Colonic mucosa (tissue), 4 donors: ENCODE data around the gene ENTPD8. TPM values are rescaled to one million over a fixed set of nuclear protein-coding genes. Genes with fewer than 3 reads are reported as not detected.

ENCODE experiments used
- DNase-seq: peaks from one replicate; pipeline ENCODE4 v3.0.0-alpha.2; 2020
- H3K27ac ChIP-seq: fragments of 200-600 bp; one replicate; pipeline ENCODE4 v1.8.0; 2021
- H3K27me3 ChIP-seq: fragments of 200-600 bp; one replicate; pipeline ENCODE4 v1.8.0; 2021
- H3K36me3 ChIP-seq: fragments of 200-600 bp; one replicate; pipeline ENCODE4 v1.8.0; 2021
- H3K4me1 ChIP-seq: fragments of 200-600 bp; one replicate; pipeline ENCODE4 v1.8.0; 2021; ENCODE audit warnings: mild to moderate bottlenecking
- H3K4me3 ChIP-seq: fragments of 200-600 bp; one replicate; pipeline ENCODE4 v1.8.0; 2021
- H3K9ac ChIP-seq, 2 donors: one replicate each; pipeline ENCODE4 v1.7.0; 2013; ENCODE audit warnings: control low read depth in 2 of 2, low read depth in 2 of 2, low read length in 2 of 2
- H3K9me3 ChIP-seq: fragments of 200-600 bp; one replicate; pipeline ENCODE4 v1.8.0; 2021
- CTCF ChIP-seq: fragments of 200-600 bp; IDR thresholded peaks from one replicate; pipeline ENCODE4 v1.8.0; 2022; ENCODE audit warnings: antibody characterized with exemption, mild to moderate bottlenecking
- intact Hi-C: fragments of 100-400 bp; cut with DNase I; formaldehyde crosslinking; loops from one replicate; pipeline ENCODE4 v1.14.1; 2022
- total RNA-seq, 2 donors: library from RNA; stranded (reverse); fragmentation: NEBNext Ultra II Directional in 1 of 2; extraction: Animal tissue kit (Norgen Biotek cat#: 25700) in 1 of 2; gene quantifications; one replicate each; pipeline ENCODE4 v1.2.1, GENCODE V29; 2021
- donor health status: healthy.
- donor health status: DM: no; HTN: no; CAD: no.
- donor health status: DM: no; HTN: no; CAD: no.

Gene ENTPD8
- total RNA-seq, 2 donors from 2014 or later = 48.3 to 72.0 TPM

- no peak for TF ChIP-seq CTCF
- Histone ChIP-seq H3K36me3 (no peaks in the 10 kb centered on the region), H3K27me3 (no peaks in the 10 kb centered on the region), H3K9me3 (no peaks in the 10 kb centered on the region), H3K4me3 (no peak overlapping the region), H3K4me1 (no peaks in the 10 kb centered on the region), H3K9ac (no peak overlapping the region), H3K27ac (no peak overlapping the region)
- no peak for DNase-seq
- intact Hi-C loops = no loop called here
Observed at GRCh38 chr9:137428841-137429545, 12.2 kb downstream of the ENTPD8 start.

- intact Hi-C loops = no loop called here
- no peak overlapping the region for H3K9ac ChIP-seq
- H3K27me3 ChIP-seq = no peaks in the 10 kb centered on the region
- H3K4me3 ChIP-seq = no peak overlapping the region
- H3K27ac ChIP-seq = no peak overlapping the region
- TF ChIP-seq CTCF = no peak
- no peaks in the 10 kb centered on the region for H3K36me3 ChIP-seq
- H3K4me1 ChIP-seq = no peaks in the 10 kb centered on the region
- H3K9me3 ChIP-seq = no peaks in the 10 kb centered on the region
- no peak for DNase-seq
Observed at GRCh38 chr9:137428311-137428630, 12.9 kb downstream of the ENTPD8 start.

- no peak overlapping the region for H3K4me3 ChIP-seq
- H3K9ac ChIP-seq = no peak overlapping the region
- no peaks in the 10 kb centered on the region for H3K27me3 ChIP-seq
- intact Hi-C loops = no loop called here
- DNase-seq = no peak
- no peak for TF ChIP-seq CTCF
- no peaks in the 10 kb centered on the region for H3K4me1 ChIP-seq
- H3K27ac ChIP-seq = no peak overlapping the region
- H3K36me3 ChIP-seq = no peaks in the 10 kb centered on the region
- no peaks in the 10 kb centered on the region for H3K9me3 ChIP-seq
Observed at GRCh38 chr9:137427454-137428310, 13.5 kb downstream of the ENTPD8 start.

- no peak for DNase-seq
- no peak overlapping the region for H3K4me3 ChIP-seq
- H3K4me1 ChIP-seq = no peaks in the 10 kb centered on the region
- no peaks in the 10 kb centered on the region for H3K36me3 ChIP-seq
- no peak overlapping the region for H3K9ac ChIP-seq
- H3K9me3 ChIP-seq = no peaks in the 10 kb centered on the region
- intact Hi-C loops = no loop called here
- no peak overlapping the region for H3K27ac ChIP-seq
- TF ChIP-seq CTCF = no peak
- no peaks in the 10 kb centered on the region for H3K27me3 ChIP-seq
Observed at GRCh38 chr9:137426018-137426681, 15.0 kb downstream of the ENTPD8 start.

- peak overlapping the region; percentile 98 for H3K4me3 ChIP-seq
- intact Hi-C loops = no loop called here
- peak; percentile 62 for DNase-seq
- TF ChIP-seq CTCF = peak; percentile 6
- no peaks in the 10 kb centered on the region for H3K27me3 ChIP-seq
- H3K36me3 ChIP-seq = no peaks in the 10 kb centered on the region
- H3K9ac ChIP-seq = peak overlapping the region; percentile 92 to 99
- peak overlapping the region; percentile 86 for H3K27ac ChIP-seq
- no peaks in the 10 kb centered on the region for H3K9me3 ChIP-seq
- no peaks in the 10 kb centered on the region for H3K4me1 ChIP-seq
Observed at GRCh38 chr9:137423514-137424291, 17.5 kb downstream of the ENTPD8 start.
